Testis (tissue), 3 donors: ENCODE results near the gene ABCG8. TPM values are rescaled to one million over a fixed set of nuclear protein-coding genes. Genes with fewer than 3 reads are reported as not detected.

ENCODE experiments used
- DNase-seq: peaks from one replicate; pipeline ENCODE4 v3.0.0-alpha.2; 2019
- H3K27ac ChIP-seq, 2 donors: fragments of 200-600 bp; sonication (generic); one replicate each; pipeline ENCODE4 v1.5.1; 2019
- H3K27me3 ChIP-seq: fragments of 200-600 bp; sonication (generic); one replicate; pipeline ENCODE4 v1.5.1; 2019
- H3K36me3 ChIP-seq: fragments of 200-600 bp; sonication (generic); one replicate; pipeline ENCODE4 v1.5.1; 2017; ENCODE audit warnings: low read depth; ENCODE audit errors: missing control alignments
- H3K4me1 ChIP-seq: fragments of 200-600 bp; sonication (generic); one replicate; pipeline ENCODE4 v1.5.1; 2019
- H3K4me3 ChIP-seq, 2 donors: fragments of 200-600 bp; sonication (generic); one replicate each; pipeline ENCODE4 v1.5.1; 2017 to 2019
- H3K9me3 ChIP-seq: fragments of 200-600 bp; sonication (generic); one replicate; pipeline ENCODE4 v1.5.1; 2017
- POLR2A ChIP-seq: fragments of 450-650 bp; IDR thresholded peaks from one replicate; pipeline ENCODE4 v1.6.1; 2017; ENCODE audit warnings: antibody characterized with exemption, mild to moderate bottlenecking, moderate library complexity
- WGBS, 2 donors: methylation state at CpG; one replicate each; pipeline ENCODE4 v1.1.5; 2018; 5-methylcytosine and 5-hydroxymethylcytosine counted together
- intact Hi-C: fragments of 100-400 bp; cut with DNase I; formaldehyde crosslinking; loops from one replicate; pipeline ENCODE4 v1.15.1; 2023; ENCODE audit warnings: low total_unique reads
- polyA plus RNA-seq: library from polyadenylated mRNA; stranded (reverse); fragments of 350-450 nt; fragmentation: Illumina TruSeq; extraction: RNeasy Lipid Tissue Mini Kit (QIAGEN cat#74804); gene quantifications from one replicate; pipeline ENCODE4 v1.2.3, GENCODE V29; 2014; ENCODE audit warnings: low read depth, low replicate concordance; ENCODE audit not compliant: insufficient read depth
- total RNA-seq, 2 donors: library from RNA; depleted of rRNA; stranded (reverse); fragments of >200 nt; gene quantifications; one replicate each; pipeline ENCODE4 v1.2.3, GENCODE V29; 2016
- TF ChIP-seq, protein P1 (sequence below), 3 experiments: fragments of 450-650 bp in 2 of 3; fragments of 200-600 bp in 1 of 3; sonication (generic) in 1 of 3; IDR thresholded peaks; one replicate each; pipeline ENCODE4 v1.5.1; 2016 to 2019; ENCODE audit warnings: antibody characterized with exemption in 3 of 3, mild to moderate bottlenecking in 2 of 3, moderate library complexity in 1 of 3

ABCG8 gene
- total and polyA plus RNA-seq, 3 donors from 2014 or later: 0.24 to 0.43 TPM; not detected in 1

DNA sequence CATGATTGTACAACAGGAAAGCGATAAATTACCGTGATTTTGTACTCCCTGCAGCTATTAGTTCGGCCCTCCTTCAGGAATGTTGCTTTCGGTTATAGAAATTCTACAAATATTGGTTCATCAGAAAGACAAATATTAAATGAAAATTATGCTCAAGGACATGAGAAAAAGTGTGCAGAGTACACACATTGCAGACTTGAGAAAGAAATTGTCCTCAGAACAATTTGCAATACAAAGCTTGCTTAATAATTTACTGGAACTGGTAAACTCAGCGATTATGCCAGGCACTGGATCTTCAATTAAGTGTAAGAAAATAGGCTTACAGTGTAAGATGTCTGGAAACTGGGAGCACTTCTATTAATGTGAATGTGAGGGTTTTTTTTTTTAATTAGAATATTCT is 45.9 kb downstream of the ABCG8 start:
- H3K4me1 ChIP-seq: peaks cover 3% of the 10 kb centered on the region
- intact Hi-C loops: no loop called here
- no peak for DNase-seq
- TF ChIP-seq, protein P1, sequence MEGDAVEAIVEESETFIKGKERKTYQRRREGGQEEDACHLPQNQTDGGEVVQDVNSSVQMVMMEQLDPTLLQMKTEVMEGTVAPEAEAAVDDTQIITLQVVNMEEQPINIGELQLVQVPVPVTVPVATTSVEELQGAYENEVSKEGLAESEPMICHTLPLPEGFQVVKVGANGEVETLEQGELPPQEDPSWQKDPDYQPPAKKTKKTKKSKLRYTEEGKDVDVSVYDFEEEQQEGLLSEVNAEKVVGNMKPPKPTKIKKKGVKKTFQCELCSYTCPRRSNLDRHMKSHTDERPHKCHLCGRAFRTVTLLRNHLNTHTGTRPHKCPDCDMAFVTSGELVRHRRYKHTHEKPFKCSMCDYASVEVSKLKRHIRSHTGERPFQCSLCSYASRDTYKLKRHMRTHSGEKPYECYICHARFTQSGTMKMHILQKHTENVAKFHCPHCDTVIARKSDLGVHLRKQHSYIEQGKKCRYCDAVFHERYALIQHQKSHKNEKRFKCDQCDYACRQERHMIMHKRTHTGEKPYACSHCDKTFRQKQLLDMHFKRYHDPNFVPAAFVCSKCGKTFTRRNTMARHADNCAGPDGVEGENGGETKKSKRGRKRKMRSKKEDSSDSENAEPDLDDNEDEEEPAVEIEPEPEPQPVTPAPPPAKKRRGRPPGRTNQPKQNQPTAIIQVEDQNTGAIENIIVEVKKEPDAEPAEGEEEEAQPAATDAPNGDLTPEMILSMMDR (IDR thresholded peaks at IDR 0.05): no peak
- TF ChIP-seq POLR2A: no peak
- H3K36me3 ChIP-seq: no peaks in the 10 kb centered on the region
- WGBS, 2 donors: 33 to 50% methylated on average over 5 of the region's 5 CpGs
- H3K9me3 ChIP-seq: no peaks in the 10 kb centered on the region
- H3K4me3 ChIP-seq: no peak overlapping the region
- no peak overlapping the region for H3K27ac ChIP-seq
- no peaks in the 10 kb centered on the region for H3K27me3 ChIP-seq

DNA sequence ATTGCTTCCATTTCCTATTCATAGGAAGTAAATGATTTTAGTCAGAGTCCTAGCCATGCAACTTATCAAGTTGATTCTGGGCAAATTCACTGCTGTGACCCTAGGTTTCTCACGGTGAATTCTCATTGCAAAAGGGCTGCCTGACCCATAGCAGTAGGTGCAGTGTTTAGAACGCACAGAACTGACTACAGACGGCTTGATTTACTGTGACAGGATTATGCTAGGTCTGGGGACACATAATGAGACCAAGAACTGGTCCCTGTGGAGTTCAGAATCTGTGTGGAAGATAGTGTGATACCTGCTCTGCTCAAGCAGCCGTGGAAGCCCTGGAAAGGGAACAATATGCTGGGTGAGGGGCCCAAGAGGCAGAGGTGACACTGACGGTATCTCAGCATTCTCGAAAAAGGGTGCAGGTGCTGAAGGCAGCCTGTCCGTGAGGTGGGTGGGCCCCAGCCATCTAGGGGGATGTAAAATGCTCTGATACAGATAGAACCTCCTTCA is 46.4 kb downstream of the ABCG8 start:
- Histone ChIP-seq H3K27me3 (no peaks in the 10 kb centered on the region), H3K4me3 (no peak overlapping the region), H3K36me3 (no peaks in the 10 kb centered on the region), H3K9me3 (no peaks in the 10 kb centered on the region), H3K27ac (no peak overlapping the region), H3K4me1 (peaks cover 3% of the 10 kb centered on the region)
- TF ChIP-seq, protein P1 (IDR thresholded peaks at IDR 0.05): no peak
- no peak for TF ChIP-seq POLR2A
- intact Hi-C loops: no loop called here
- WGBS, 2 donors: 68 to 72% methylated on average over 7 of the region's 7 CpGs
- no peak for DNase-seq

DNA sequence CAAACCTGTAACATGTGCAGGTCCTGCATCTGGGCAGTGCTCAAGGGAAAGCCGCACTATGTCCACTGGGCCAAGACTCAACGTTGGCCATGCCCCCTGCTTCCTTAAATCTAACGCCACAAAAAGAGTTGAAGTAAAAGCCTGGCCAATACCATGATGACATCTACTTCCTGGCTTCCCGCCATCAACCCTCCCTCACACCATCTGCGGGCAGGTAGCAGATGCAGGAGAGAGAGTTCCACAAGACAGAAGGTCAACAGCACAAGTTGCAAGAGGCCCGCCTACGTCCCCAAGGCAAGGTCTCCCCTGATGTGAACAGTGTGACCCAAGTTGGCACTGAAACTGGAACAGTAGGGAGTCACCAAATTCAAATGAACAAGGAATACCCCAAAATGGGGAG is 48.4 kb downstream of the ABCG8 start:
- H3K36me3 ChIP-seq: no peaks in the 10 kb centered on the region
- intact Hi-C loops: no loop called here

DNA sequence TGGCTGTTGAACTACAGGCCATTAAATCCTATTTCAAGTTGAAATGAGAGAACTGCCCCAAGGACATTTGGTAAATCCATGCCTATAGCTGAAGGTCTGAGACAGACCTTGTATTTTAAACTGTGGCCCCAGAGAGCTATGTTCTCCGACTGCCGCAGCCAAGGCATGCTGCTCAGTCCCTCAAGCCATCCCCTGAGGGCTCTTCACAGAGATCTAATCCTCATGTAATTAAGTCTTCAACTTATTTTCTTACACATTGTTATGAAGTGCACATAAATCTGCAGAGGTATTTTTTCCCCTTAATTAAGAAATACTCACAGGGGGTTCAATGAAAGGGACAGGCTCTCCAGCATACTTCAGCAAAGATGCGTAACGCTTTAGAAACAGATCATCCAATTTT is 50.6 kb downstream of the ABCG8 start:
- Histone ChIP-seq H3K27ac (no peak overlapping the region), H3K36me3 (no peaks in the 10 kb centered on the region), H3K4me3 (no peak overlapping the region), H3K27me3 (no peaks in the 10 kb centered on the region), H3K9me3 (no peaks in the 10 kb centered on the region), H3K4me1 (peaks cover 3% of the 10 kb centered on the region)
- DNase-seq: no peak
- WGBS, 2 donors: 95% methylated on average over 4 of the region's 4 CpGs
- no peak for TF ChIP-seq POLR2A
- TF ChIP-seq, protein P1 (IDR thresholded peaks at IDR 0.05): no peak
- intact Hi-C loops: no loop called here

More for the DNA sequence above, 48.4 kb downstream of the ABCG8 start:
- Histone ChIP-seq H3K9me3 (no peaks in the 10 kb centered on the region), H3K4me3 (no peak overlapping the region), H3K27me3 (no peaks in the 10 kb centered on the region), H3K4me1 (peaks cover 3% of the 10 kb centered on the region), H3K27ac (no peak overlapping the region)
- WGBS, 2 donors: 84 to 87% methylated on average over 7 of the region's 7 CpGs
- TF ChIP-seq, protein P1 (IDR thresholded peaks at IDR 0.05): no peak
- TF ChIP-seq POLR2A: no peak
- DNase-seq: no peak

DNA sequence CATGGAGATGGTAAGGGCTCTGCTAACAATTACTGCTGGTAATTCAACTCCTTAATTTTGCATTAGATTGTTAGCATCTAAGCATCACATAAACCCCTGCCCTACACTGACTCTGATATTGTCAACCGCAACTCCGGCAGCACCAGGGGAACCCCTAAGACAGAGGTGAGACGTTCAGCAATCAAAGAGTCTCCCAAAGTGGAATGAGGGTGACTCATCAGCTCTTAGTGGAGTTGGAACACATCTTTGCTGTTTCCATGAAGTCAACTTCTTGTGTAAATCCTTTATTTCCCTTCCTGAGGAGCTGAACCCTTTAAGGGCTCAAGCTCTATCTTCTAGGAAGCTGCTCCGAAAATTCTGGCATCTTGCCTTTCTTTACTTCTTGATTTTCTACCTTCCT is 52.1 kb downstream of the ABCG8 start:
- DNase-seq: no peak
- Histone ChIP-seq H3K9me3 (no peaks in the 10 kb centered on the region), H3K36me3 (no peaks in the 10 kb centered on the region), H3K27ac (no peak overlapping the region), H3K27me3 (no peaks in the 10 kb centered on the region), H3K4me3 (no peak overlapping the region), H3K4me1 (no peaks in the 10 kb centered on the region)
- intact Hi-C loops: no loop called here
- TF ChIP-seq POLR2A: no peak
- TF ChIP-seq, protein P1 (IDR thresholded peaks at IDR 0.05): no peak
- 86 to 94% methylated on average over 4 of the region's 4 CpGs for WGBS, 2 donors
